Kidney (tissue), 14 donors: ENCODE data around the gene AGAP2. TPM values are rescaled to one million over a fixed set of nuclear protein-coding genes. Genes with fewer than 3 reads are reported as not detected.

ENCODE experiments used
- DNase-seq, 5 donors: peaks; one replicate each; pipeline ENCODE4 v3.0.0-alpha.2; 2013 to 2020
- FAIRE-seq: peaks from 2 replicates; lab custom pipeline; 2012; peaks lifted over from hg19 to GRCh38; lab: Jason Lieb, UNC
- H3K27ac ChIP-seq, 2 donors: one replicate each; pipeline ENCODE4 v1.7.0; 2013; ENCODE audit warnings: low read depth in 2 of 2, low read length in 2 of 2, inconsistent platforms in 1 of 2
- H3K27me3 ChIP-seq: one replicate; pipeline ENCODE4 v1.7.1; 2013; ENCODE audit warnings: low read length, inconsistent platforms; ENCODE audit not compliant: control insufficient read depth, insufficient read depth
- H3K36me3 ChIP-seq, 3 donors: one replicate each; pipeline versions ENCODE4 v1.7.0 to v1.7.1; 2013; ENCODE audit warnings: low read length in 3 of 3, control low read depth in 1 of 3, inconsistent platforms in 1 of 3; ENCODE audit not compliant: insufficient read depth in 3 of 3, control insufficient read depth in 2 of 3
- H3K4me1 ChIP-seq, 3 donors: one replicate each; pipeline versions ENCODE4 v1.7.0 to v1.7.1; 2013; ENCODE audit warnings: low read length in 3 of 3, inconsistent platforms in 1 of 3, low read depth in 1 of 3; ENCODE audit not compliant: control insufficient read depth in 2 of 3, insufficient read depth in 2 of 3
- H3K4me3 ChIP-seq, 3 donors: one replicate each; pipeline versions ENCODE4 v1.7.0 to v1.8.1; 2013; ENCODE audit warnings: low read length in 3 of 3, control low read depth in 1 of 3, inconsistent platforms in 1 of 3
- H3K9ac ChIP-seq, 3 donors: one replicate each; pipeline versions ENCODE4 v1.7.0 to v1.7.1; 2013; ENCODE audit warnings: low read length in 3 of 3, control low read depth in 1 of 3, inconsistent platforms in 1 of 3
- H3K9me3 ChIP-seq, 3 donors: one replicate each; pipeline versions ENCODE4 v1.7.0 to v1.7.1; 2013; ENCODE audit warnings: low read length in 3 of 3, control low read depth in 1 of 3, inconsistent platforms in 1 of 3; ENCODE audit not compliant: control insufficient read depth in 2 of 3, insufficient read depth in 1 of 3
- CTCF ChIP-seq: IDR thresholded peaks from 3 replicates; pipeline ENCODE4 v1.5.1; 2012; ENCODE audit warnings: mild to moderate bottlenecking, moderate library complexity, borderline replicate concordance; ENCODE audit not compliant: insufficient read depth; ENCODE audit errors: extremely low read depth
- intact Hi-C: fragments of 100-400 bp; cut with DNase I; formaldehyde crosslinking; loops from one replicate; pipeline ENCODE4 v1.11.1; 2022
- polyA plus RNA-seq: library from polyadenylated mRNA; stranded (reverse); fragments of 350-450 nt; fragmentation: Illumina TruSeq; extraction: RNeasy Lipid Tissue Mini Kit (QIAGEN cat#74804); gene quantifications from one replicate; pipeline ENCODE4 v1.2.3, GENCODE V29; 2014; ENCODE audit warnings: low read depth, low replicate concordance; ENCODE audit not compliant: insufficient read depth
- total RNA-seq: library from RNA; stranded (reverse); fragmentation: NEBNext Ultra II Directional; extraction: Animal tissue kit (Norgen Biotek cat#: 25700); gene quantifications from one replicate; pipeline ENCODE4 v1.2.1, GENCODE V29; 2021
- donor health status: control.
- donor health status: control.
- donor health status: control.
- donor health status: control.
- donor health status: control.
- donor health status: DM: yes; HTN: yes; CAD: no.
- donor health status: Normal renal cell carcinoma (clear cell type).

AGAP2 gene
- total and polyA plus RNA-seq, 2 donors from 2014 or later: 0.13 to 3.7 TPM

- Histone ChIP-seq H3K9ac (no peak overlapping the region), H3K27ac (no peak overlapping the region), H3K9me3 (no peaks in the 10 kb centered on the region), H3K36me3 (peaks cover 0 to 5% (median 0%) of the 10 kb centered on the region in 3 donors), H3K27me3 (no peaks in the 10 kb centered on the region), H3K4me1 (peaks cover 0 to 12% (median 0%) of the 10 kb centered on the region in 3 donors), H3K4me3 (peak overlapping the region in 2 of 3 donors; percentile 46 to 69)
- DNase-seq (no peak), FAIRE-seq (no peak)
- no peak for TF ChIP-seq CTCF
- intact Hi-C loops: no loop called here
These were observed 12.7 kb downstream of the AGAP2 start for GRCh38 chr12:57725851-57726150.

- intact Hi-C loops: no loop called here
- Histone ChIP-seq H3K9ac (no peak overlapping the region), H3K4me3 (no peak overlapping the region), H3K27me3 (no peaks in the 10 kb centered on the region), H3K4me1 (peaks cover 0 to 12% (median 0%) of the 10 kb centered on the region in 3 donors), H3K36me3 (peaks cover 0 to 7% (median 0%) of the 10 kb centered on the region in 3 donors), H3K27ac (no peak overlapping the region), H3K9me3 (no peaks in the 10 kb centered on the region)
- TF ChIP-seq CTCF: no peak
- DNase-seq (no peak), FAIRE-seq (no peak)
These were observed 13.4 kb downstream of the AGAP2 start for GRCh38 chr12:57724936-57725740.

GRCh38 chr12:57724003-57724935, 14.3 kb downstream of the AGAP2 start:
- Histone ChIP-seq H3K9me3 (no peaks in the 10 kb centered on the region), H3K27me3 (no peaks in the 10 kb centered on the region), H3K27ac (no peak overlapping the region), H3K4me3 (no peak overlapping the region), H3K4me1 (peaks cover 0 to 12% (median 0%) of the 10 kb centered on the region in 3 donors), H3K36me3 (peaks cover 0 to 11% (median 9%) of the 10 kb centered on the region in 3 donors), H3K9ac (no peak overlapping the region)
- FAIRE-seq (no peak), DNase-seq (no peak)
- intact Hi-C loops: no loop called here
- no peak for TF ChIP-seq CTCF
